ENCODE data around the gene ZNF431. TPM values are rescaled to one million over a fixed set of nuclear protein-coding genes. Genes with fewer than 3 reads are reported as not detected.

Gene ZNF431
- total and polyA plus RNA-seq, 2 donors (not counting 3 experiments of a cell fraction or from before 2014, with no cell fraction given): 3.5 to 12.0 TPM

DNA sequence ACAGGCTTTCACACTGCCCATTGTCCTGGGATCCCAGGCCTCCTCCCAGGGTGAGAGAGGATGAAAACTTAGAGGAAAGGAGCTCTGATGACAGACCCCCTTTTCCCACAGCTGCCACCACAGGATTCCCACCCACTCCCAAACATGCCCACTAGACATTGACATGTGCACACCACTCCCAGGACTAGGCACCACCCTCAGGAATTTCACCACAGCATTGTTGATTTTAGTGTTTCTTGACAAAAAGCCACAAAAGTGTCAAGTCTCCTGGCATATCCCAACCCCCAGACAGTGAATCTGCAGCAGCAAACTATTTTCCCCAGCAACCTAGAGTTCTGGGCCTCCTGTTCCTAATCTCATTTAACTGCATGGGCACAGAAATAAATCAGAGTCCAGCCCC lies 49.7 kb upstream of the ZNF431 start:
- POLR2A ChIA-PET: no interaction called here

More for the DNA sequence above, 49.7 kb upstream of the ZNF431 start:
- H3K9me1 ChIP-seq (replicated peaks; ENCODE audit: control insufficient read depth, extremely low read depth, insufficient read depth, low read length): no peaks in the 10 kb centered on the region
- dilution Hi-C loops (cut with MboI; ENCODE audit: extremely low pct_ligation_motif_present, low sequenced_read_pairs): no loop called here
- no peaks in the 10 kb centered on the region for H3K4me1 ChIP-seq (ENCODE audit: control insufficient read depth, extremely low read depth, insufficient read depth, low read length)
- CTCF ChIA-PET: interaction anchor here (0.7 to 1.7 kb wide), 2 partner anchors 26 to 61 kb away, joined by 5 to 6 read pairs; no protein-coding TSS in a partner anchor
- H3K27me3 ChIP-seq (ENCODE audit: control insufficient read depth in 2 of 2, insufficient read depth in 2 of 2, low read length in 2 of 2): no peaks in the 10 kb centered on the region
- peaks cover 4% of the 10 kb centered on the region for H3K79me2 ChIP-seq (ENCODE audit: control insufficient read depth, insufficient read depth, low read length)
- DNase-seq (ENCODE audit: low read depth, low spot score) (no peak), FAIRE-seq (no peak)
- H3K27ac ChIP-seq (ENCODE audit: insufficient read depth, low read depth, low read length): no peak overlapping the region
- intact Hi-C loops (cut with micrococcal nuclease): no loop called here
- no peaks in the 10 kb centered on the region for H3K36me3 ChIP-seq (ENCODE audit: control insufficient read depth in 2 of 2, extremely low read depth in 1 of 2, insufficient read depth in 2 of 2, low read length in 2 of 2)
- H3K4me2 ChIP-seq (ENCODE audit: insufficient read depth, low read length): no peak overlapping the region
- H3K4me3 ChIP-seq (replicated peaks in 1 of 3; ENCODE audit: insufficient read depth in 1 of 3, low read depth in 1 of 3, low read length in 3 of 3): no peak overlapping the region
- no TSS peak for BruUV-seq (replicated peaks)
- no peak overlapping the region for H3K9ac ChIP-seq (replicated peaks; ENCODE audit: extremely low read depth, insufficient read depth, low read length)
- no peak overlapping the region for H2AFZ ChIP-seq (ENCODE audit: low read depth, low read length)
- H4K20me1 ChIP-seq (replicated peaks; ENCODE audit: control insufficient read depth, extremely low read depth, insufficient read depth, low read length): no peaks in the 10 kb centered on the region
- TF ChIP-seq EZH2 (IDR thresholded peaks at IDR 0.05; ENCODE audit: borderline replicate concordance, low read depth, low read length, severe bottlenecking) (no peak), POLR2A (IDR thresholded peaks at IDR 0.05; ENCODE audit: low read depth, low read length) (no peak), JUN (IDR thresholded peaks at IDR 0.05; ENCODE audit: borderline replicate concordance, insufficient read depth, insufficient read length, low read depth) (no peak), MYC (IDR thresholded peaks at IDR 0.05; ENCODE audit: low read depth, low read length) (no peak), GATA2 (IDR thresholded peaks at IDR 0.05; ENCODE audit: insufficient read depth, insufficient read length, low read depth, low read length) (no peak), POLR2AphosphoS5 (IDR thresholded peaks at IDR 0.05; ENCODE audit: insufficient read depth, low read depth, low read length) (no peak), FOS (IDR thresholded peaks at IDR 0.05; ENCODE audit: borderline replicate concordance, insufficient read depth, low read length) (no peak), MAX (IDR thresholded peaks at IDR 0.05; ENCODE audit: insufficient read depth, insufficient read length) (no peak)
- TF ChIP-seq, protein P1, sequence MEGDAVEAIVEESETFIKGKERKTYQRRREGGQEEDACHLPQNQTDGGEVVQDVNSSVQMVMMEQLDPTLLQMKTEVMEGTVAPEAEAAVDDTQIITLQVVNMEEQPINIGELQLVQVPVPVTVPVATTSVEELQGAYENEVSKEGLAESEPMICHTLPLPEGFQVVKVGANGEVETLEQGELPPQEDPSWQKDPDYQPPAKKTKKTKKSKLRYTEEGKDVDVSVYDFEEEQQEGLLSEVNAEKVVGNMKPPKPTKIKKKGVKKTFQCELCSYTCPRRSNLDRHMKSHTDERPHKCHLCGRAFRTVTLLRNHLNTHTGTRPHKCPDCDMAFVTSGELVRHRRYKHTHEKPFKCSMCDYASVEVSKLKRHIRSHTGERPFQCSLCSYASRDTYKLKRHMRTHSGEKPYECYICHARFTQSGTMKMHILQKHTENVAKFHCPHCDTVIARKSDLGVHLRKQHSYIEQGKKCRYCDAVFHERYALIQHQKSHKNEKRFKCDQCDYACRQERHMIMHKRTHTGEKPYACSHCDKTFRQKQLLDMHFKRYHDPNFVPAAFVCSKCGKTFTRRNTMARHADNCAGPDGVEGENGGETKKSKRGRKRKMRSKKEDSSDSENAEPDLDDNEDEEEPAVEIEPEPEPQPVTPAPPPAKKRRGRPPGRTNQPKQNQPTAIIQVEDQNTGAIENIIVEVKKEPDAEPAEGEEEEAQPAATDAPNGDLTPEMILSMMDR (IDR thresholded peaks at IDR 0.05; ENCODE audit: extremely low read depth in 1 of 2, insufficient read depth in 1 of 2, low read depth in 1 of 2, low read length in 2 of 2): no peak
- no peaks in the 10 kb centered on the region for H3K9me3 ChIP-seq (replicated peaks; ENCODE audit: control insufficient read depth, insufficient read depth, low read length)

Data from endothelial cell of umbilical vein (primary cell).